T-helper 2 cell treated with Interferon-gamma antibody and Interleukin-4, amounts not matched to agents 100 ng/mL and 5 ng/mL, for 36 hours (primary cell): ENCODE results near the gene ALS2CL. TPM values are rescaled to one million over a fixed set of nuclear protein-coding genes. Genes with fewer than 3 reads are reported as not detected.
"Not testable (repeated sequence)": the region's sequence is repeated elsewhere in the genome, so short reads cannot be mapped to it uniquely, and the experiment has no call there.

Source experiments
- intact Hi-C: fragments of 100-400 bp; cut with micrococcal nuclease; formaldehyde crosslinking; loops from one replicate; pipeline ENCODE4 v1.15.1; 2023
- total RNA-seq: library from RNA; stranded (reverse); gene quantifications from 2 replicates; pipeline ENCODE4 v1.2.3, GENCODE V29; 2022

The ALS2CL gene, protein sequence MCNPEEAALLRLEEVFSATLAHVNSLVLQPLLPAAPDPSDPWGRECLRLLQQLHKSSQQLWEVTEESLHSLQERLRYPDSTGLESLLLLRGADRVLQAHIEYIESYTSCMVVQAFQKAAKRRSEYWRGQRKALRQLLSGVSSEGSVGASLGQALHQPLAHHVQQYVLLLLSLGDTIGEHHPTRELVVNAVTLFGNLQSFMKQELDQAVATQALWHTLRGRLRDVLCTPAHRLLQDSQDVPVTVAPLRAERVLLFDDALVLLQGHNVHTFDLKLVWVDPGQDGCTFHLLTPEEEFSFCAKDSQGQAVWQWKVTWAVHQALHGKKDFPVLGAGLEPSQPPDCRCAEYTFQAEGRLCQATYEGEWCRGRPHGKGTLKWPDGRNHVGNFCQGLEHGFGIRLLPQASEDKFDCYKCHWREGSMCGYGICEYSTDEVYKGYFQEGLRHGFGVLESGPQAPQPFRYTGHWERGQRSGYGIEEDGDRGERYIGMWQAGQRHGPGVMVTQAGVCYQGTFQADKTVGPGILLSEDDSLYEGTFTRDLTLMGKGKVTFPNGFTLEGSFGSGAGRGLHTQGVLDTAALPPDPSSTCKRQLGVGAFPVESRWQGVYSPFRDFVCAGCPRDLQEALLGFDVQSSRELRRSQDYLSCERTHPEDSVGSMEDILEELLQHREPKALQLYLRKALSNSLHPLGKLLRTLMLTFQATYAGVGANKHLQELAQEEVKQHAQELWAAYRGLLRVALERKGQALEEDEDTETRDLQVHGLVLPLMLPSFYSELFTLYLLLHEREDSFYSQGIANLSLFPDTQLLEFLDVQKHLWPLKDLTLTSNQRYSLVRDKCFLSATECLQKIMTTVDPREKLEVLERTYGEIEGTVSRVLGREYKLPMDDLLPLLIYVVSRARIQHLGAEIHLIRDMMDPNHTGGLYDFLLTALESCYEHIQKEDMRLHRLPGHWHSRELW
- 3.2 and 3.5 TPM in 2 replicates for total RNA-seq

DNA sequence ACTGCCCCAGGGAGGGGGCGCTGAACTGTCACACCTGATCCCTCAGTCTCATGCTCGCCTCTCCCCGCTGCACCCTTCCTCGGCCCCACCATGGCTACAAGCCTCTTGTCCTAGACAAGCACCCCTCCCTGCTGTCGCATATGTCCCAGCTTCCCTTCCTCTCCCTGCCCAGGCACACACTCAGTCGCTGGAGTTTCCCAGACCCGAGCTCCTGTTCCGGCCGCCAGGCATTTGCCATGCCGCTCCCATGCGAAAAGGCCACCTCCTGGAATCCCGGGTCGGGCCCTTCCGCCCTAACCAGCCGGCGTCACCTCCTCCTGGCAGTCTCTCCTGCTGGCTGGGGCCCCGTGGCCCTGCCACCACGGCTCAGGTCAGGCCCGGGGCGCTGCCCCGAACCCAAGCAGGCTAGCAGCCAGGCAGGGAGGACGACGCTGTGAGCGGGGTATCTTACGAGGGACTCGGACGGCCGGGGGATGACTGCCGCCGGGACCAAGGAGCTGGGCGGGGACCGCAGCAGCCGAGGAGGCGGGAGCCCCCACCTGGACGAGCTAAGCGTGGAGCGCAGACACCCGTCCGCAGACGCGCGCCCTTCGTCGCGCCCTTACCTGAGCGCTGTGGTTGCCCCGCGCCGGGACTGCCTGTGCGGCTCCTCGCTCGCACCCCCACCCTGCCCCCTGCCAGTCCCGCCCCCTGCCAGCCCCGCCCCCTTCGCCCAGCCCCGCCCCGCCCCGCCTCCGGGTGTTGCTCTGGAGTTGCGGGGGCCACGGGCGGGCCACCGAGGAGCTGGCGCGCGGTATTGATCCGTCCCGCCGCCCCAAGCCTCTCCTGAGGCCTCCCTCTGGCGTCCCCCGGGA, at the start of gene ALS2CL:
ALS2CL (minus strand) TSS at position 642 of the 854 bp plus-strand sequence. CDS start 4,239 bp downstream, outside the sequence.
- intact Hi-C loops: no loop called here

DNA sequence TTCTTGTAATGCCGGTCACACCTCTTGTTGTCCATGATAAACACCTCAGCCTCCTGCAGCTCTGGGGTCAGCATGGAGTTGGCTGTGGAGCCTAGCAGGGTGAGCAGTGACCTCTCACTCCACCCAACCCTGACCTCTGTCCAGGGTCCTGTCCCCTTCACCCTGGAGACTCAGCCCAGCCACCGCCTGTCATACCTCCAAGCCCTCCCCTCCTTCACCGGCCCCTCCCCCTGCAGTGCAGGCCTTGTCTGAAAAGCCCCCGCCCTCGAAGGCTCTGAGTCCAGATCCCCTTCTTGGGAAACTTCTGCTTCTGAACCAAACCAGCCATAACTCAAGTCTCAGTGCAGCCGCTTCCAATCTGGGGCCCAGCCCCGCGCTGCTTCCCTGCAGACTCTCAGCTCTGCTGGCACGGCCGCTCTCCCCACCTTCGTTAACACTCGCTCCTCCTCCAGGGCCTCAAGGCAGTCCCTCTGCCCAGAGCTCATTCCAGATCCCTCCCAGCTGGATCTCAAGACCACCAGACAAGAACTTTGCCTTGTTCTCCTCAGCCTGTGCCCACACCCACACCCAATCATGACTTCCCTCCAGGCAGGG, 49.6 kb upstream of the ALS2CL start:
- intact Hi-C loops: no loop called here

- intact Hi-C loops: not testable (repeated sequence)
These were observed 46.1 kb upstream of the ALS2CL start for GRCh38 chr3:46739565-46739964.

- intact Hi-C loops: no loop called here
These were observed 43.9 kb upstream of the ALS2CL start for GRCh38 chr3:46737329-46737731.

DNA sequence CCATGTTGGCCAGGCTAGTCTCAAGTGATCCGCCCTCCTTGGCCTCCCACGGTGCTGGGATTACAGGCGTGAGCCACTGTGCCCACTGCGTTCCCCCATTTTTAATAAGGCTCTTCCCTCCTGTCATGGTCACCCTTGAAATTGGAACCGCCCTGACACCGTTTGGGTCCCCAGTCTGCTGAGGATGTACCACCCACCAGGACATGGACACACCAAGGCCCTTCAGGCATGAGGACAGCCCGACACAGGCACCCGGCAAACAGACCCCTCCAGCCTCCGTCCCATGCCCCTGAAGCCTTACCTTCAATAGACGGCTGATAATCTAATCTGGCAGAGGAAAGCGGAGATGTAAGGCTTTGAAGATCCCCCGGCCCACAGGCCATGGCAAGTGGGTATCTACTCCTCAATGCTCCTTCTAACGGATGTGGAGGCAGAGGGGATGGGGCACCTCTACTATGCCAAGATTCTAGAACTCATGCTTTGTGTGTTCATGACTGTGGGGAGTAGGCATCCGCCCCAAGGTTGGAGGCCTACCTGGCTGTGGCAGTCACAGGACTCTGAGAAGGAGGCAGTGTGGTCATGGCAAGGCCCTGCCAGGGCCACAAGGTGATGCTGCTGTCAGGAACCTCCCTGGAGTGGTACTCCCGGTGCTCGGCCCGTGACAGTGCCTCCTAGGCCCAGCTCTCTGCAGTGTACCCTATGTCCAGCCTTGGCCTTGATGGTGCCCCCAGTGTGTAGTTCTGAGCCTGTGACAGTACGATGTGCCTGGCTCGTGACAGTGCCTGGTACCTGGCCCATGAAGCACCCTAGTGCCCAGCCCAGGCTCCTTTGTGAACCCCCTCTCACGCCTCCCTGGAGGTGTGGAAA, 42.8 kb upstream of the ALS2CL start:
- intact Hi-C loops: no loop called here

DNA sequence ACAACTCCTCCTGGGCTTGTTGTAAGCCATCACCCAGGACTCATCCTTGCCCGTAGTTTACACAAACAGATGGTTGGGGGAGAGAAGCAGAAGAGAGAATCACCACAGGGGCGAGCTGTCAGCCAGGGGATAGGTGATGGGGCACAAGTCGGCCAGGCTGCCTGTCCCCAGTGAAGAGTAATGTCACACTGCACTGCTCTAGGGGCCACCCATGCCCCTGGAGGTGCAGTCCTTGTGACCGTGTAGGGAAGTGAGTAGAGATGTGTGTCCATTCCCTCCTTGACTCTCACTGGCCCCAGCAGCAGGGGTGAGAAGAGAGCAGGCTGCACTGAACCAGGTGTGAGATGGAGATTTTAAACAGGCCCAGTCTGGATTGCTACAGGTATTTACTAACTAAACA, 41.3 kb upstream of the ALS2CL start:
- intact Hi-C loops: no loop called here

DNA sequence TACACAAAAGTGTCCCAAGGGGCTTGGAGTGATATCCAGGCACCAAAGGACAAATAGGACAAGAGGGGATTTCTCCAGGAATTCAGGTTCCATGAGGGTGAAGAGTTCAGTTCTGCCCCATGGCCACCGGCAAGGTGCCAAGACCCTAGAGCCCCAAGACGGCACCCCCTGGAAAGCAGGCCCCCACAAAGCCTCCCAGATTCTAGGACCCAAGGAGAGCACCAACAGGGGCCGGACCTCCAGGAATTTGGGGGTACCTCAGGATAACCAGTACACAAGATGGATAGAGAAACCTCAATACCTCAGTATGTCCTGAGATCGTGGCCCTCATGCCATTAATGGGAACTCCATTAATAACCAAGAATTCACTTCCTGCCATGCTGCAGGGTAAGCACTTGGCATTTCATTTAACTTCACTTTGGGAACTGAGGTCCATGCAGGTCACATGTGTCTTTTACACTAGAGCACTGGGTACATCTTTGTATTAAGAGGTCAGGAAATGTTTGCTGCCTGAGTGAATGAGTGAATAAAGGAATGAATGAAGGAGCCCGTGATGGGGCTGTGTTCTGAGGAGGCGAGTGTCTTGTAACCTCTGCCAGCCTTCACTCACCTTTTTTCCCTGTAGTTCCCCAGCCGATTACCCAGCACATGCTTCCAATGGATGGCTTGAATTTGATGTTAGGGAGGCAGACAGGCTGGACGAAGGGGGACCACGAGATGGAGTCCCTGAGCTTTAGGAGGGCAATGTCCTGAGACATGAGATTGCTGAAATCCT, 39.7 kb upstream of the ALS2CL start:
- intact Hi-C loops: no loop called here

DNA sequence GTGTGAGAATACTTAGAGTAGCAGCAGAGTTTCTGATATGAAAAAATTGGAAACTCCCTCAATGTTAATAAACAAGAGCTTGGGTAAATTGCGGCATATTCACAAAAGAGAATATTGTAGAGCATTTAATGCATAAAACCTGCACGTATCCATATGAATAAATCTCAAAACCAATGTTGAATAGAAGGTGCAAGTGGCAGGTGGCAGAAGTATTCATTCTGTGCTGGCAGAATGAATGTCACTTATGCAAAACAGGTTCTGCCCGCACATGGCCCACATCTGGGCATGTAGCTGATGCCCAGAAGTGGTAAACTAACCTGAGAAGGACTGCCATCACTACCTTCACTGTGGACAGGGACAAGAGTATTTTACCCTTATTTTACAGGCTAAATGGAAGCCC, 38.3 kb upstream of the ALS2CL start:
- intact Hi-C loops: no loop called here

GRCh38 chr3:46730819-46731218, 37.3 kb upstream of the ALS2CL start:
- intact Hi-C loops: no loop called here

- intact Hi-C loops: no loop called here
These were observed 35.6 kb upstream of the ALS2CL start for GRCh38 chr3:46729038-46729437.

- intact Hi-C loops: no loop called here
These were observed 32.3 kb upstream of the ALS2CL start for GRCh38 chr3:46725621-46726314.

DNA sequence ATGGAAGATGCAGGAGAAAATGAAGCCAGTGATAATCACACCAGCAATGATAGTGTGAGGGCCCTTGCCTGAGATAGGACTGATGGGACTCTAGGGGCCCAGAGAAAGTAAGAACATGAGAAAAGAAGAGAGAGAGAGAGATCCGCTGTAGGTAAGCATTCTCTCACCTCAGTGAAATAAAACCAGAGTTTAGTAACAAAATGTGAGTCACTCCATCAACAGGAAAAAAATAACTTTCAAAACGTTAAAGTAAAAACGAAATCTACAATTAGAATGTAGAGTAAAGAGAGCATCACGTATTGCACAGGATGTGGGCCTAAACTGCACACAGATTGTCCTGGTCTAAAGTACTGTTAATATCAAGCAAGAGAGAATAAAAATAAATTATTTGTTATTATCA, 30.9 kb upstream of the ALS2CL start:
- intact Hi-C loops: no loop called here

- intact Hi-C loops: no loop called here
These were observed 29.0 kb upstream of the ALS2CL start for GRCh38 chr3:46722443-46722842.

- intact Hi-C loops: no loop called here
These were observed 27.5 kb upstream of the ALS2CL start for GRCh38 chr3:46721009-46721408.

DNA sequence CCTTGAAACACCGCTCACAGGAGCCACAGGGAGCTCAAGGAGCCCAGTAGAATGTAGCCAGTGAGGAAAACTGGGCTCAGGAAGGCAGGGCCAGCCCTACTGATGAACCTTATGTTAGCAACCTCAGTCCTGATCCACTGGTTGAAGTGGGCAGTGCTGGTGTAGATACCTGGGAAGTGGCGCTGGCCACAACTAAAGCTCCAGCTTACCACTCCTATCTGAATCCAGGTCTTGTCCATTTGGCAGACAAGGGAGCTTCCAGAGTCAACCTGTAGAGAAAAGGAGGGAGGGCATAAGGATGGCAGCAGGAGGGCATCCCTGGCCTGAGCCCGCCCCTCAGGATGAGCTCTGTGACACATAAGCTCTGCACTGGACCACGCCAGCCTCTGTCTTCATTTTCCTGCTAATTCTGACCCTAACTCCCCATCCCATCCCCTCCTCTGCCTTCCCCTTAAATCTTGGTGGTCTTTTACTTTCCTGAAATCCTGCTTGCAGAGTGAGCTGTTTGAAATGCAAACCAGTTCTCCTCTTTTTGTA, 26.3 kb upstream of the ALS2CL start:
- intact Hi-C loops: no loop called here

DNA sequence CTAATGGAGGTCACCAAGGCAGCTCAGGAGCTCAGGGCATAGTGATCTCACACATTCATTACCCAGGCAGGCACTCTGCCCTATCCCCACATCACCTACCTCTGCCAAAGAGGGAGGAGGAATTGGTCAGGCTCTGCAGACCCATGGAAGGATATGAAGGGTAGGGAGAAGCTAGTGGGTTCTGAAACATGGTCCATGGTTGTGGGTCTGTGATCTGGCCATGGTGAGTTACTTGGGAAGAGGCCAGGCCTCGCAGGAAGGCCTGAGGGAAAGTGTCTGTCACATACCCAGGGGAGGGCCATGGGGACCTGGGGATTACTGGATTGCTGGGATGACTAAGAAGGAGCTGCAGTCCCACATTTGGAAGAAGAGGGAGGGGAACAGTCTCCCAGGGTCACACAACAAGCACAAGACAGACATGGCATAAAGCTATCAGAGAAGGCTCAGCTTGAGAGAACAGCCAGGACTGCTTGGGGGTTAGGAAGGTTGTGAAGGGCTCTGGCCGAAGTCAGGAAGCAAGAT, 25.6 kb upstream of the ALS2CL start:
- intact Hi-C loops: no loop called here

DNA sequence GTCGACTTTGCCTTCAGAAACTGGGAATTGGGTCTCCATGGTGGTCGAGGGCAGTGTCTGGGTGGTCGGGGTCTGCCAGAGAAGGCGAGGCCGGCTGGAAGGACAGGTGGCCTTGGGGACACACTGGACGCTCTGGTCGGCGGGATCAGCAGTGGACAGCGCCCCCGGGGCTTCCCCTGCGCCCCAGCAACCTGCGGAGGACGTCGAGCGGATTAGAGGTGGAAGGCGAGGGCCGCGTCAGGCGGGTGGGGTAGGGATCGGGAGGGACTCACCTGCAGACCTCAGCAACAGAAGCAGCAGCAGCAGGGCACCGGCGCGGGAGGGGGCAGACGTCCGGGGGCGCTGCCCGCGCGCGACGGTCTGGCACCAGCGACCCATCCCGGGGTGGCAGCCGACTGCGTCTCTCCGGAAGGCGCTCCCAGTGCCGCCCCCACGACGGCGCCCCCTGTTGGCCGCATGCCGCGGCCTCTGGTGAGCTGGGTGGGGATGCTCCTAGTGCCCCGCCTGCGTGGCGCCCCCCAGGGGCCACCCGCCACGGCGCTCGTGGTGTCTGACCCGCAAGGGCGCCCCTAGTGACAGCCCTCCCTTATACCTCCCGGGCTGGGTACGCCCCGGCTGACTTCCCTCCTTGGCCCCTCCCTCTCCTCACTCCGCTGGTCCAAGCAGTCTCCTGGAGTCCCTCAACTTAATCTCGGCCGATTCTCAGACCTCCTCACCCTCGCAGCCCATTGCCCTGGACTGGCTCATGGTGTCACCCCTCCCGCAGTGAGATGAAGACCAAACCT, 24.2 kb upstream of the ALS2CL start, which contains the start of gene PRSS50:
PRSS50 (minus strand) TSS at position 423 of the 785 bp plus-strand sequence; CDS start at position 378, 45 bp downstream.
- intact Hi-C loops: no loop called here
